ELR (cell line): ENCODE results near the gene PPP2R5E.

ENCODE experiments used
- DNase-seq: peaks from one replicate; pipeline ENCODE4 v3.0.0-alpha.2; 2015; ENCODE audit warnings: low read depth

The PPP2R5E gene

GRCh38 chr14:63517354-63517753 lies 25.8 kb downstream of the PPP2R5E start:
- no peak for DNase-seq

- no peak for DNase-seq
Observed at GRCh38 chr14:63515240-63515639, 27.9 kb downstream of the PPP2R5E start.

DNA sequence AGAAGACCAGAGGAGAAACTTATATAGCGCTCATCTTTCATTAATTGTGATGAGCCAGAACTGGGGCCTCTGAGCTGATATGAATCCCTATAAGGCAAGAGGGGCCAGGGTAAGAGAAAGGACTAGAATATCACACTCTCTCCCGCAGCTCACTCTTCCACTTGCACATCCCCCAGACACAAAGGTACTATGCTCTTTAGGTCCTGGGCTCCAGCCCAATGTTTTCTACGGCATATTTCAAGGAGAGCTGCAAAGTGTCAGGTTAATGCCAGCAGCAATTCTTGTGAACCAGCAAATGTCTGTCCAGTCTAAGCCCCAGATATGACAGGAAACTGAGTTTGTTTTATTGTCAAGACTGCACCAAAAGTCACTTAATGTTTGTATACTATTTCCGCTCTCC lies 29.4 kb downstream of the PPP2R5E start:
- DNase-seq: no peak

GRCh38 chr14:63512861-63513260 lies 30.3 kb downstream of the PPP2R5E start:
- no peak for DNase-seq

DNA sequence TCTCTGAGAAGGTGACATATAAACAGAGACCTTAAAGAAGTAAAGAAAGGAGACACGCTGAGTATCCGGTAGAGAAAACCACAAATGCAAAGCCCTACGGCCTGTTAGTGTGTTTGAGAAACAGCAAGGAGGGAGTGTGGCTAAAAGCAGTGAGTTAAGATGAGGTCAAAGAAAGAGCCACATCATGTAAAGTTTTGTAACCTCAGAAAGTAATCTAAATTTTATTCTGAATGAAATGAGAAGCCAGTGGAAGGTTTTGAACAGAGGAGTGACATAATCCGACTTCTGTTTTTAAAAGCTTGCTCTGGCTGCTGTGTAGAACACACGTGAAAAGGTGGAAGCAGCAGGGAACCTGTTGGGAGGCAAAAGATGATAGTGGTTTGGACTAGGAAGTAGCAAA lies 32.6 kb downstream of the PPP2R5E start:
- no peak for DNase-seq

- DNase-seq: no peak
Observed at GRCh38 chr14:63508033-63508432, 35.1 kb downstream of the PPP2R5E start.

- DNase-seq: peak; percentile 84
Observed at GRCh38 chr14:63504648-63505047, 38.5 kb downstream of the PPP2R5E start.

DNA sequence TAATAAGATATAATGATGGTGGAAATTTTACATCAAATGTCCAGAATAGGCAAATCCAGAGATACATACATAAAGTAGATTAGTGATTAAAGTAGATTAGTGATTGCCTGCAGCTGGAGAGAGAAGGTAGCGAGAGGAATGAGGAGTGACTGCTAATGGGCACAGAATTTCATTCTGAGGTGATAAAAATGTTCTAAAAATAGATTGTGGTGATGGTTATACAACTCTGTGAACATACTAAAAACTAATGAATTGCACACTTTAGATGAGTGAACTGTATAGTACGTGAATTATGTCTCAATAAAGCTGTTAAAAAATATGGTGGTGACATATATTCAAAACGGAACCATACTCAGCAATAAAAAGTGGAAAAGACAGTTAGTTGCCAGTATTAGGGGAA lies 41.7 kb downstream of the PPP2R5E start:
- DNase-seq: no peak

DNA sequence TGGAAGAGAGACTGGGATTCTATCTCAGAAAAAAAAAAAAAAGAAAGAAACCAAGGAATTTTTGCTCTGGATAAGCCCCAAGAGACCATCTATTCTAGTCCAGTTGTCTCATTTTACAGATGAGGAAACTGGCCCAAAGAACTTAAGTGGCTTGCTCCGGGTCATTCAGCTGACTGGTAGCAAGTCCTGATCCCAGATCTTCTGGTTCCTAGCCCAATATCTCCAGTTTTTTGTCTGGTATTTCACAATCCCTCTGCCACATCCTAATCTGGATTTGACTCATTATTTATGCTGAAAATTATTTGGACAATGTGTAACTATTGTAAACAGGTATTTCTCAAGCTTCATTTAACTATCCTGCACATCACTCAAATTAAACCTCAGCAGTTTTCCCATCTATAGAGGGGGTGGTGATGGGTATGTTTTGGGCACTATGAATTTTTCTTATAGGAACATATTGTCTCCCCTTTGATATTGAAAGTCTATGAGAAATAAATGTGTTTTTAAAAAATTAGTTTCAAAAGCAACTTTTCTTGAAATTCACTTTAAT lies 43.4 kb downstream of the PPP2R5E start:
- DNase-seq: peak; percentile 34

DNA sequence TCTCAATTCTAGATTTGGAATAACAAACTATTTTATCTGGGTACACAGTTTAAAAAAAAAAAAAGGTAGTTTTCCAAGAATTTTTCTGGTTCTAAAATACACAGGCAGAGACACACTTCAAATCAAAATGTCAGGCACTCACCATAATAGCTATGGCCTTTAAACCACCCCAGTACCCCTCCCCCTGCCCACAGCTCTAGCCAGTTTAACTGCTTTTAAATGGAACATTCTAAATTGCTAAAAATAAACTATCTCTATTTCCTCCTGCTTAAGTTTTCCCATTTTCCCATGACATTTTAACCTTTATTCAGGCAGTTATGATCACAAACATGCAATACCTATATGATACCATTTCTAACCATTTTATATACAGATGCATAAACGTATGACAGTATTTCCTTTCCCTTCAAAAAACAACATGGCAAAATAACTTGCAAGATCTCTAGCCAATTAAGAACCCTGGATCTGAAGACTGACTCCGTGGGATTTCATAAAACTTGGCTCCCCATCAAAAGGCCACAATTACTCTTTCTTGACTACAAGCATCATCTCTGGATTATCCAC lies 46.3 kb downstream of the PPP2R5E start:
- no peak for DNase-seq

DNA sequence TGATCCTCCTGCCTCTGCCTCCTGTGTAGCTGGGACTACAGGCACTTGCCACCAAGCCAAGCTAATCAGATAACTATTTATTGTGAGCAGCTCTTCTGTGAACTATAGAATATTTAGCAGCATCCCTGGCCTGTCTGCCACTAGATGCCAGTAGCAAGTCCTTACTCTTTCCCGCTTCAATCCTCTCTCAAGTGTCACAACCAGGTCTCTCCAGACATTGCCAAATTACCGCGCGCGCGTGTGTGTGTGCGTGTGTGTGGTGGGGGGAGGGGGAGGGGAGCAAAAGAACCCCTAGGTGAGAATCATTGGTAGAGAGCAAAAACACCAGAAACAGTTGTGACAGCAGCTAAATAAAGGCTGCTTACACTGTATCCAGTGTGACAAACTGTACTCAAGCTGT lies 49.9 kb downstream of the PPP2R5E start:
- peak; percentile 26 for DNase-seq

GRCh38 chr14:63492391-63492790 lies 50.8 kb downstream of the PPP2R5E start:
- DNase-seq: peak; percentile 64

DNA sequence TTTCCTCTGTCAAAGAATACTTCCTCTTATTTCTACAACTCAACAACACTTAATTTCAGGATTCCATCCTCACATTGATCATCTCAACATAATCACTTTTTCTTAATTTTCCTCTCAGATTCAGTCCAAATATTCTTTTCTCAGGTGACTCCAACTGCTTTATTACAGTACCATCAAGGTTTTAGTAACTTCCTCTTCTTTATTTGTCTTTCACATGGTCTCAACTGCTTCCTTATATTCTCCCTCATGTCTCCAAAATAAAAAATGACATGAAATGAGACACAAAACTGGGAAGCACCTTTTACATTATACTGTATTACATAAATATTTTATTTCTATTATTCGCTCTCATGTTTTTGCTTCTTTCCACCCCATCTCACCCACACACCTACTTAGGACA lies 55.5 kb downstream of the PPP2R5E start:
- no peak for DNase-seq

- DNase-seq: no peak
Observed at GRCh38 chr14:63486738-63487137, 56.4 kb downstream of the PPP2R5E start.

GRCh38 chr14:63483315-63483714 lies 59.9 kb downstream of the PPP2R5E start:
- DNase-seq: no peak

DNA sequence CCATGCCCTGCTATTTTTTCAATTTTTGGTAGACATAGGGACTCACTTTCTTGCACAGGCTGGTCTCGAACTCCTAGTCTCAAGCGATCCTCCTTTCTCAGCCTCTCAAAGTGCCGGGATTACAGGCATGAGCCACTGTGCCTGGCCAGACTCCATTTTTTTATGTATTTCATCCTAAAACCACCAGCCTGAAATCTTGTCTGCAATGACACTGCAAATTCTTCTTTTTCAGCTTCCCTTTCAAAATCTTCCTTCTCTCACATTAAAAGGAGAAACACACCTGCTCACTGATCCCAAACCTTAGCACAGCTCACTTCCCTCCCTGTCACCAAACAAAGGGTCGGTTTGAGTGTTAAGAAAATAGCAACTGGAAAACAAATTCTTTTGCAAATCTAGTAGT lies 62.6 kb downstream of the PPP2R5E start:
- DNase-seq: no peak

DNA sequence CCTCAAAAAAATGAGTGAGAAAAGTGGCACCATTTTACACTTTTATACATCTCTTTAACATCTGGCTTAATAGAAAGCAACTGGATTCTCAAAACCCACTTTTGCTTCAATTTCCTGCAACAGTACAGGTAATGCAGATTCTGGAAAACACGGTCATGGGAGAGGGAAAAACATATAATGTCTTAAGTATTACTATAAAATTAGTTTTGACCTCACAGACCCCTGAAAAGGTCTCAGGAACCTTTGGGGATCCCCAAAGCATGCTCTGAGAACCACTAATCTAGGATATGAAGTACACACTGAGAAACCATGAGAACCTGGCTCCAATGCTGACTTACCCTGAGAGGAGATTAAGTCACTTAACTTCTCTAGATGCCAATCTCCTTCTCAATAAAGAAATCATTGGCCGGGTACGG lies 64.7 kb downstream of the PPP2R5E start:
- no peak for DNase-seq

DNA sequence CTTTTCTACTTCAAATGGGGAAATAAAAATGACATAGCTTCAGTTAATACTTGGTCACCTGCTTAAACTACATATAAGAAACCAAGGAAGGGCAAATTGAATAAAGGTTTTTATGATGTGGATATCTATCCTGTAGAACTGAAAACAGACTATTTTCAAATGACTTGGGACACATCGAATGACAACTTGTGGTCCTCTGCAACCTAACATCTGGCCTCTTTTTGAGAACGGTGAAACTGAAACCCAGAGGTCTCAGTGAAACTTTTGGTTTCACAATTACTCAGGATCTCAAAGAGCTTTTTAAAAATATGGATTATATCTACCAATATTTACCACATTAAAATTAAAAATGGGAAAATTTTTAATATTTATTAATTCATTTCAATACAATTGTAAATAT lies 65.2 kb downstream of the PPP2R5E start:
- no peak for DNase-seq

DNA sequence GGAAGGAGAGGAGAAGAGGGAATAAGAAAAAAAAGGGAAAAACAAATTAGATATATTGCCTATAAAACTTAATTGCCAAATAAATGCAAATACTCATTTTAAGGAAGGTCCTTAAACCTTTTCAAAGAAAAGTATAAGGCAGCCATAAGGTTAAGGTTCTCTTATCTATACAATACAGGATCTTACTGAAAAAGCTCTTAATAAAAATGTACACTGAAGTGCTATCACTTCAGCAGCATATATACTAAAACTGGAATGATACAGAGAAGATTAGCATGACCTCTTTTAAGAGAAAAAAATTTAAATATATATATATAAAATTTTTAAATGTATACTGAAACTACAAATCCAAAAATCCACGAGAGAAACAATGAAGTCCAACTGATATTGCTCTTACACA lies 65.6 kb downstream of the PPP2R5E start:
- DNase-seq: no peak

DNA sequence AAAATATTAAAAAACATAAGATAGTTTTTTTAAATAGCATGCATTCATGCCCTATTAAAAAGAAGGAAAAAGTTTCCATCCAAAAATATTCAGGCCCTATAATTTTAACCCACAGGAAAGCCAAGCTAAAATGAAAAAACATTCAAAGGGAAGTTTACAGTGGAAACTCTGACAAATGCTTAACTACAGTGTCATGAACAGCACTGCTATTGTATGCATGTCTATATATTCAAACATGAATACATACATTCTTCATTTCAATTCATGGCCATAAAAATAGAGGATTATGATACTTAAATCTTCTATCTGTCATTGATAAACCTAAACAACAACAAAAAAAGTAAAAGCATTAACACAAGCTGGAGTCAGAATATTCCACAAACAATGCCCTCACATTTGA lies 67.4 kb downstream of the PPP2R5E start:
- DNase-seq: no peak

- no peak for DNase-seq
Observed at GRCh38 chr14:63474844-63475243, 68.3 kb downstream of the PPP2R5E start.

- DNase-seq: no peak
Observed at GRCh38 chr14:63474111-63474510, 69.1 kb downstream of the PPP2R5E start.

GRCh38 chr14:63472986-63473788 lies 70.0 kb downstream of the PPP2R5E start:
- no peak for DNase-seq
